HL-60/S4 (cell line): ENCODE measurements around the gene INVS.
"Not testable (repeated sequence)": the region's sequence is repeated elsewhere in the genome, so short reads cannot be mapped to it uniquely, and the experiment has no call there.

Experiments used
- in situ Hi-C: fragments of 300-500 bp; cut with MboI; formaldehyde crosslinking; loops from 2 replicates; pipeline ENCODE4 v1.14.3; 2022; ENCODE audit warnings: low sequenced_read_pairs

The INVS gene

DNA sequence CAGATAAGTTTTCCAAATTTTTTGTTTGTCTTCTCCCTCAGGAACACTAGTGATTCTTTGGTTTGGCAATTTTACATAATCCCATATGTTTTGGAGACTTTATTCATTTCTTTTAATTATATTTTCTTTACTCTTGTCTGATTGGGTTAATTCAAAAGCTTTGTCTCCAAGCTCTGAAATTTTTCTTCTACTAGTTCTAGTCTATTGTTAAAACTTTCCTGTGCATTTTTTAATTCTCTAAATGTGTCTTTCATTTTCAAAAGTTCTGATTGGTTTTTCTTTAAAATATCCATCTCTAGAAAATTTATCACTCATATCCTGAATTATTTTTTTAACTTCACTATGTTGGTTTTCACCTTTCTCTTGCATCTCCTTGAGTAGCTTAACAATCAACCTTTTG is 92.2 kb downstream of the INVS start:
- in situ Hi-C loops, result no loop called here

DNA sequence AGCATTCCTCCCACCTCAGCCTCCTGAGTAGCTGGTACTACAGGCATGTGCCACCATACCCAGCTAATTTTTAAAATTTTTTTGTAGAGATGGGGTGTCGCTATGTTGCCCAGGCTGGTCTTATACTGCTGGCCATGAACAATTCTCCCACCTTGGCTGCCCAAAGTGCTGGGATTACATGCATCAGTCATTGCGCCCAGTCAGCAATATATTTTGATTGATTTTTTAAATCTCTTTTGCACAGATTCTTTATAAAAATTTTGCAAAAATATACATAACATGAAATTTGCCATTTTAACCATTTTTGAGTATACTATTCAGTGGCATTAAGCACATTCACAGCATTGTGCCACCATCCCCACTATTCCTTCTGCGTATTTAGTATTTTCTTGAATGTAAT is 94.0 kb downstream of the INVS start:
- in situ Hi-C loops, result no loop called here

DNA sequence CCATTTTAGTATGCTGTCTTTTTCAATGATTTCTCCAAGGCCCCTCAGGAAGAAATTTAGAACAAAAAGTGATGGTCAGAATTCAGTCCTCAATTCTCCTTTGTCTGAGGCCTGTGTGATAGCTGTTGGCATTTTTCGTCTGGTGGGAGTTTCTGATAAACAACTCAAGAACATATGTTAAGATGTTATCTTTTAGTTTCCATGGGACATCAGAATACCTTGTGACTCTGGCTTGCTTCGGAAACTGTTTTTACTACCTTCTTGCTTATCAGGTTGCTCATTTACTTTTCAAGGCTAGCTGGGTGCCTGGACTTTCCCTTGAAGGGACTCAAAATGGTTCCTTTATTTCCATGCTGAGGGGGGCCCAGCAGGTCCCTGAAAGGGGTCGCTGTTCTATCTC is 97.2 kb downstream of the INVS start:
- in situ Hi-C loops, result no loop called here

DNA sequence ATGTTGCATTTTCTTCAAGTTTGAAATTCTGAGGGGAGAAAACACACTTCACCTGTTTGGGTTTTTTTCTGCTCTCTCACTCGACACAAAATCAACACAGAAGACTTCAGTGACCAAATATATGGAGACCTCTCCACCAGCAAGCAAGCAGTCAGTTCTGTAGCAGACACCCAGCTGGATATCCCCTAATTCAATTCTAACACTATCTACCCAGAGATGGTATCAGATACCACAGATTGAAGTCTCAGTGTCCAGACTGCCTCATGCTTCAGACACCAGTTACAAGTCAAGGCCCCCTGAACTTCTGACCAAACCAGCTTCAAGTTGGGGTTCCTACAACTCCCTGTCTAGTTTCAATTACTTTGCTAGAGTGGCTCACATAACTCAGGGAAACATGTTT is 97.8 kb downstream of the INVS start:
- in situ Hi-C loops, result no loop called here

DNA sequence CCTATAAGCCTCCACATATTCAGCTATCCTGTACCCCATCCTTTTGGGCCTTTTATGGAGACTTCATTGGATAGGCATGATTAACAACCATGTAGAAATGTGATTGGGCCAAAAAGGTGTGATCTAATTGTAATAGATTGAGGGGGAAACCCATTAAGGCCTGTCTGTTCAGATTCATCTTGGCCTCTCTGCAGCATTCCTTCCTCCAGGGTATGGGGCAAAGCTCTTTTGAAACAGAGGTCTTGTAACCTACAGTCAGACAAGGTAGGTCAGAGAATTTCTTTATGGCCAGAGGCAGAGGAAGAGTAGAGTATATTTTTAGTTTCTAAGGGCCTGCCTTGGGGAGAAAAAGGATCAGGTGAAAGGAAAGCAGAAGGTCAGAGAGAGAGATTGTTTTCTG is 98.5 kb downstream of the INVS start:
- in situ Hi-C loops, result no loop called here

DNA sequence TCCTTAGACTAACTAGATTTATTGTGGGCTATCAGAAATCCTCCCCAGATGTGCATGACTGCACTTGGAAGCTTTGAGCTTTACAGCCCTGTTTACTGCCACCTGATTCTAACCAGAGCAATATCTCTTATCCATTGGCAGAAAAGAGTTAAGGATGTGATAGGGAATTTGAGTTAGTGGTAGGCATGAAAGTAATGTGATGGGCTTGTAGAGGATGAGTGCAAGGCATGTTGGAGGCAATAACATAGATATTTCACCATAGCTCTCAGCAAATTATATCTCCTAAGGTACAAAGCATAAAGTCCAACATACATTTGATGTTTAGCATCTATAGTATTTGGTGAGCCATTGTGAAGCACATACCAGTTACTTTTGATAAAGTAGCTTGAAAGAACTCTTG is 103.8 kb downstream of the INVS start:
- in situ Hi-C loops, result no loop called here

DNA sequence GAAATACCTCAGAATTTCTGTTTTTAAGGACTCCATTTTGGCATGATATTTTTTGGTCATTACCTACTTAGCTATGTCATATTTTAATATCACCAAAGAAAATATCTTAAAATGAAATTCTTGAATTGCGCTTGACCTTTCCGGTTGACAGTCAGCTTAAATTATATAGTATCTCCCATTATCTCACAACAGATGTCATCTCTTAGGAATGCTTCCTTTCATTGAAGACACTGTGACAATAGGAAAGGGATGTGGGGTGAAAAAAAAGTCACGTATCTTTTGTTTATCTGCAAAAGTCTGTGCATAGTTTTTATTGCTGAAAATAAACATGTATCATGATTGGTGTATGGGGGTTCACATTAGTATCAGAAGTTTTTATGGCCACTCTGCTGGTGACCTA is 105.8 kb downstream of the INVS start:
- in situ Hi-C loops, result no loop called here

DNA sequence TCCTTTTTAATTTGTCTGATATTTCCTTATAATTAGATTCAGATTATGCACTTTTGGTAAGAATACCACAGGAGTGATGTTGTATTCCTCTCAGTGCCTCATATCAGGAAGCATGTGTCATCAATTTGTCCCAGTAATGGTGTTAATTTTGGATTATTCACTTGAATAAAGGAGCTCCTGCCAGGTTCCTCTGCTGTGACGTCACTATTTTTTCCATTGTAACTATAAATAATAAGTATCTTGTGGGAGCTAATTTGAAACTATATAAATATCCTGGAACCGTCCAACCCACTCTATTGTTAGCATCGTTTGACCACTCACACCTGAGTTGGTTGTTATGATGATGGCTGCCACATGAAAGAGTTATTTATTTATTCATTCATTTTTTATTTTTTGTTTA is 107.9 kb downstream of the INVS start:
- in situ Hi-C loops, result no loop called here

DNA sequence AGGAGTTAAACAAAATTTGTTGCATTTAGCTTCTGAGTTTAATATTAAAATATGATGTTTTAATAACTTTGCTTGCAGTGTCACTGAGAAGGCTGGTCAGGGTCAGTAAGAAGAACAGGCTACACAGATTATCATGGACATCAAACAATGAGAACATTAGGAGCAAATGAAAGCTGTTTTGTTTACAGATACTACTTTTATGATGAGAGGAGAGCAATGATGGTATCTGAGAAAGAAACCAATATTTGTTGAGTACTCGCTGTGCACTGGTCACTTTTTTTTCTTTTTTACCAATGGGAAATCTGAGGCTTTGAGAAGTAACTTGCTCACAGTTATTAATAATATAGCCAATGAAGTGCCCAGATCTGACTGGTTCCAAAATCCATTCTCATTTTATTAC is 109.6 kb downstream of the INVS start:
- in situ Hi-C loops, result no loop called here

DNA sequence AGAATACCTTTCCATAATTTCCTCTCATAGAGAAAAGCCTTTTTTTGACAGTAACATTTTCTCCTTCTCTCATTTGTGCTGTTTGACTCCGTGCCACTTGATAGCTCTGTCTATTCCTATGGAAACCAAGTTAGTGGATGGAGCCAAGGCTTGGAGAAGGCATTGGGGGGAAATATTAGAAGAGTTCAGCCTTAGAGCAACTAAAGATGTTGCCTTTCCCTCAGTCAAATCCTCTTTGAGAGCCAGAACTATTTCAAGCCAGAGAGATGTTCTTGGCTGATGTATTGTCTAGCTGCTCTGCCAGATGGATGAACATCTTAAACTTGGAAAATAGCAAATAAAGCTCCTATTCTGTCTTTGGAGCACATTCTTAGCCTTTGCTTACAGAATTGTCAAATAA is 112.4 kb downstream of the INVS start:
- in situ Hi-C loops, result no loop called here

DNA sequence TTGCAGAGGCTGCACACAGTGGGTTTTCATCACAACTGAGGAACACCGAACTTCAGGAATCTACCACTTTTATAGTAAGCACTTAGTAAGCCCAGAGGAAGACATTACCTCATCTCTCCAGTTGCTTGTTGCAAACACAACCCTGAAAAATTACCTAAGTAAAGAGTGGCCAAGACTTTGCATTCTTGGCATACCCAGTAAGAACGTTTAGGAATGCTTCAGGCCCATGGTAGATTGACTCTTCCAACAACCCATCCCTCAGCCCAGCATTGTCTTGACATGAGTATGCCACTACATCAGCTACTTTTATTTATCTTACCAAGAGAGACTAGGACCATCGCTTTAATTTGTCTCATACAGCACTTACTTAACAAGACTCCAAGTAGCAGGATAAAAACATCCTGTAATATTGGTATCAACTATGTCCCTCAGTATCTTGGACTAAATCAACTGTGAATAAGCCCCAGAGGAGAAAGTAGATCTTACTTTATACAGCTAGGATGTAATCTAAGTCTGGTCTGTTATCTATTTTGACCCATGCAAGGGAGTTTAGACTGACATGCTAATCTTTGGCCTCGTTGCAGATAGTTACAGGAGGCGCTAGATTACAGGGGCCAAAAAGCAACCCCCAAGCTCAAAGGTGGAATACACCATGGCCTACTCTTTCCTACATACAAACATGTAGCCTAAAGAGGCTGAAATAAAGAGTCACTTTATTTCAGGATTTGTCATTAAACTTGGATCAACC is 114.9 kb downstream of the INVS start:
- in situ Hi-C loops, result no loop called here

DNA sequence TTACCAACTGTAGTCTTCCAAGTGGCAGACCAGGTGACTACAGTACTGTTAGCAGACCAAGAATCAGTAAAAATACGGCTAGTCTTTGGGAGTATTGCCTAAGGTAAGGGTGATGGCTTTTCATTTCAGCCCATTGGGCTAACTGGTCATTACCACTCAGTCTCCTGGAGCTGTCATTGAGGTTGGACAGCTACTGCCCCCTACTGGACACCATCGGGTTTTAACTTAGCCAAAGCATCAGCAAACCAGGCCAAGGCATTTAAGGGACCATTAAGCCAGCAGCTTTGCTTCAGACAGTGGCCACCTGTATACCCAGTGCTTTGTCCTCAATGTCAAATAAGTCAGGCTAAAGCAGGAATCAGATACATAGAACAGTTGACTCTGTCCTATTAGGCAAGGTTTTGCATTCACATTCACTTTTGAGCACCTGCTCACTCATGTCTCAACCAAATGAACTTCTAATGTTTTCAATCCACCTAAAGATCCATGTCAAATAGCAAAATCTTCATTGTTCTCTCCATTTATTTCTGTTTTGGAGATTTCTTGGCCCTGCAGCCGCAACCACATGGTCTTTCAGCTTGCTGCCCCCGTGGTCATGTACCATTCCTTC is 117.2 kb downstream of the INVS start:
- in situ Hi-C loops, result no loop called here

DNA sequence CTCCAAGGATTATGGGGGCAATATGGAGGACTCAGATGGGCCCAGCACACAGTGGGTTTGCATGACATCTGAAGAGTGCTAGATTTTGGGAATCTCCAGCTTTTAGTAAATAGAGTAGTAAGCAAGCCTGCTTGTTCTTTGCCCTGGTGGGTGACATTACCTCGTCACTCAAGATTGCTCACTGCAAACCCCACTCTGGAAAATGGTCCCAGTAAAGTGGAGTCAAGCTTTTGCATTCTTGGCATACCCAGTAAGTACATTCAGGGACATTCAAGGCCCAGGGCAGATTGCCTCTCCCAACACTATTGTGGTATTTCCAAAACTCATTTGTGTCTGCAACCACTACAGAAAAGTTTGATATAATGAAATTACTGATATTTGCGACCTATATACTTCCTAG is 118.5 kb downstream of the INVS start:
- in situ Hi-C loops, result no loop called here

DNA sequence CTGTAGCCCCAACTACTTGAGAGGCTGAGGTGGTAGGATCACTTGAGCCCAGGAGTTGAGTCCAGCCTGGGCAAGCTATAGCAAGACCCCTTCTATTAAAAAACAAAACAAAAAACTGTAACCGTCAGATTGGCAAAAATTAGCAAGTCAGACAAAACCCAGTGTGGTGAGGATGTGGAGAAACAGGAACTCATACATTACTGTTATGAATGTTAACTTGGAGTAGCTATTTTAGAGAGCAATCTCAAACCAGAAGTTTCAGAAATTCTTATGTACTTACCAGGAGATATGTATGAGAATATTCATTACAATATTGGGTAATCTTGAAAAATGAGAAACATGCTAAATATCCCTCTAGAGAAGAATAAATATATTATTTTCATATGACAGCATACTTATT is 120.3 kb downstream of the INVS start:
- in situ Hi-C loops, result no loop called here

DNA sequence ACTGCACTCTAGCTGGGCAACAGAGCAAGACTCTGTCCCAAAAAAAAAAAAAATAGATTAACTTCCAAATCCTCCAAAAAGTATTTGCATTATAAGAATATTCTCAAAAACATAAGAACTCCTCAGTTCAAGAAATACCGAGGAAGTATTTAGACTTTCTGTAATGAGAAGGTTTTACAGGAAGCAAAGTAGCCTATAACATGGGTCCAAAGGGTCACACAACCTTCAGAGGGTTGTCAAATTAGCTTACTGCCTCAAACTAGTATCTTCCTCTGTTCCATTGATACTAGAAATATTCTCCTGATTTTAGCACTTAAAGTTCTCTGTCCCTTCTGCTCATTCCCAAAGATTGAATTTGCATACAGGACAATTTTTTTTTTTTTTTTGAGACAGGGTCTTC is 121.9 kb downstream of the INVS start:
- in situ Hi-C loops, result no loop called here

DNA sequence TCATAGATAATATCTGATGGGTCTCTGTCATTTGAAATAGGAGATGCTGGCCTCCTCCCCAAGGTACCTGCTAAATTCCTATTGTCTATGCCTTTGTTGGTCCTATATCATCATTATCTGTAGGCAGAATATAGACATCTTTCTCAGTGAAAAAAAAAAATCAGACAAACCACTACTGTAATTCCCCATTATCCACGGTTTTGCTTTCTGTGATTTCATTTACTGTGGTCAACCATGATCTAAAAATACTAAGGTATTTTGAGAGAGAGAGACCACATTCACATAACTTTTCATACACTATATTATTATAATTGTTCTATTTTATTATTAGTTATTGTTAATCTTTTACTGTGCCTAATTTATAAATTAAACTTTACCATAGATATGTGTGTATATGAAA is 122.5 kb downstream of the INVS start:
- in situ Hi-C loops, result no loop called here

DNA sequence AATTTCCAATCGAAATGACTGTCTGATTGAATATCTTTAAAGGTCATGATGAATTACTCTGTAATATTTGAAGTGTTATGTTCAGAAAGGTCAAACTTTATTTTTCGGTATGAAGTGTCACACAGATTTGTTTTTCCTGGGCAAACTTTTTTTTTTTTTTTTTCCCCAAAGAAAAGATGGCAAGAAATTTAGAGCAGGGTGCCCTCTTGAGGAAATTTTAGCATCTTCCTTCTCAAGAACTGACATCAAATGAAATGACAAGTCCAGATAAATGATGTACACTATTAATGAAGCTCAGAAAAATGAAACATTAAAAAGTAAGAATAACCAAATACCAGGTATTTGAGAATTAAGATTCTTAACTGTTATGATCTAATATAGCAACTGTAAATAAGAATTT is 123.6 kb downstream of the INVS start:
- in situ Hi-C loops, result no loop called here

DNA sequence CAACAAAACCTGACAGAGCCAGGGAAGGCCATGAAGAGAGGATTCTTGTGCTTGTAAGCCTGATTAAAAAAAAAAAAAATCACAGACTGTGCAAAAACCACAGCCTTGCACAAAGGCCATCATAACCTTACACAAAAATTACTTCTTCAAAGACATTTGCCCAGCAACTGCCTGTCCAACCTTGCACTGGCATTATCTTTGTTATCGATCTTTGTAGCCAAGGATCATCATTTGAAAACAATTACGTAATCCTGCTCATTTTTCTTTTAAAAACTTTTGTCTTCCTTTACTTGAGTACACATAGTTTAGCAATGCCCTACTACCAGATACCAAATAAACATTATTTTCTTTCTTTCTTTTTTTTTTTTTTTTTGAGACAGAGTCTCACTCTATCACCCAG is 128.6 kb downstream of the INVS start:
- in situ Hi-C loops, result no loop called here

DNA sequence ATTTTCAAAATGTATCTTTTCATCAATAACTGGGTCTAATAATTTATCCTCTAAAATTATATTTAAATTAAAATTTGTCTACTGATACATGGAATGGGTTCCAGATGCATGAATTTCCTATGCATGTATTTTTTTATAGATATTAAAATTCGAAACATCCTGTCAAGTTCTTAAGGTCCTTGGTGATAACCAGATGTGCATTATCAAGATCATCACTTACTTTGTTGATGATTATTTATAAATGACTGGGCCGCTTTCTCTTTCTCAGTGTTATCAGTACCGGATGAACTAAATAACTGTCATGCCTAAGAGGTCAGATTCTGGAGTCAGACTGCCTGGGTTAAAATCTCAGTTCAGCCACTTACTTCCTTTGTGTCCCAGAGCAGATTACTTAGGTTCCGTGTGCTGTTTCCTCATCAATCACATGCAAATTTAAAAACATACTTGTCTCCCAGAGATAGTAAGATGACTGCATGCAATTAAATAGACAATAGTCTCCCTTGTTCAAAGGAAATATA is 129.4 kb downstream of the INVS start:
- in situ Hi-C loops, result no loop called here

DNA sequence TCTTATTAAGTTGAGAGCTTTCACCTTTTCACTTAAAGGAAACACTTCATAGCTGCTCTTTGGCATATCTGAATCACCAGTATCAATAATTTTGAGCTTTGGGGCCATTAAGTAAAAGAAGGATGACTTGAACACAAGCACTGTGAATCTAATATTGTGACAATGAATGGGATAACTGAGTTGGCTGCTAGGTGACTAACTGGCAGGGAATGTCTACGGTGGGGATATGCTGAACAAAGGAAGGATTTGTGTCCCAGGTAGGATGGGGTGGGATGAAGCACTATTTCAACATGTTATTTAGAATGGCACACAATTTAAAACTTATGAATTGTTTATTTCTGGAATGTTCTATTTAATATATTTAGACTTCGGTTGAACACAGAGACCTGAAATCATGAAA is 130.1 kb downstream of the INVS start:
- in situ Hi-C loops, result no loop called here

DNA sequence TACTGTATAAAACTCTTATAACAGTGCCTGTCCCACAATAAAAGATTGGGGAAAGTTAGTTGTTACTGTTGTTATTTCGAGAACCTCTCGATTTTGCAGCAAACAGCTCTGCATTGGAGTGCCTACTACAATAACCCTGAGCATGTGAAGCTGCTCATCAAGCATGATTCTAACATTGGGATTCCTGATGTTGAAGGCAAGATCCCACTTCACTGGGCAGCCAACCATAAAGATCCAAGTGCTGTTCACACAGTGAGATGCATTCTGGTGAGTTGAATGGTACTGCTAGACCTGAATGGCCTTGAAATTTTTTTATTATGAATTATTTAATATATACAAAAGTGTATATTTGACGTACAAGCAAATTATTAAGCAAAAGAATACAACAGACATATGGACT is 130.5 kb downstream of the INVS start:
- in situ Hi-C loops, result no loop called here

DNA sequence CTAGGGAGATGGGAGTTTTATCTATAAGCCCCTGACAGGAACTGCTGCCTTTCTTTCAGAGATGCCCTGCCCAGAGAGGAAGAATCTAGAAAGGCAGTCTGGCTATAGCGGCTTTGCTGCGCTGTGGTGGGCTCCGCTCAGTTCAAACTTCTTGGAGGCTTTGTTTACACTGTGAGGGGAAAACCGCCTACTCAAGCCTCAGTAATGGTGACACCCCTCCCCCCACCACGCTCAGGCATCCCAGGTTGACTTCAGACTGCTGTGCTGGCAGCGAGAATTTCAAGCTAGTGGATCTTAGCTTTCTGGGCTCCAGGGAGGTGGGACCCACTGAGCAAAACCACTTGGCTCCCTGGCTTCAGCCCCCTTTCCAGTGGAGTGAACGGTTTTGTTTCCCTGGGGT is 137.9 kb downstream of the INVS start:
- in situ Hi-C loops, result not testable (repeated sequence)

DNA sequence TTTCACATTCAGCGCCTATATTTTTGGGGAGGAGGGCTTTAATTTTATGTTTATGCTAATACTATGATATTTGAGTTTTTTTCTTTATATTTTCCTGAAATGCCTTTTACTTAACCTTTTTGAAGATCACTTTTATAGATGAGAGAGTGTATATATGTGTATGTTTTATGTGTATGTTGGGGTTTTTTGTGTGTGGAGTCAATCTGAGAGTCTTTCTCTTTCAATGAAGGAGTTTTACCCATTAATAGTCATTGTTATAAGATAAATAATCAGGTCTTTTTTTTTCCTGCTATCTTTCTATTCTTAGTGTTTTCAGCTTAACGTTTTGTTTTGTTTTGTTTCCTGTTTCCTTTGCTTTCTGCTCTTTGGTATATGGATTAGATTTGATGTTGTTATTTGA is 141.5 kb downstream of the INVS start:
- in situ Hi-C loops, result no loop called here
